MV-4-11 (cell line): ENCODE measurements around the gene APBA2.

Experiments used
- DNase-seq: peaks from one replicate; lab custom pipeline; 2025; lab: John Stamatoyannopoulos, UW

The APBA2 gene

GRCh38 chr15:29102911-29103823 lies 217.4 kb downstream of the APBA2 start:
- no peak for DNase-seq

GRCh38 chr15:29103824-29104565 lies 218.2 kb downstream of the APBA2 start:
- peak; percentile 35 for DNase-seq

- no peak for DNase-seq
These were observed 218.7 kb downstream of the APBA2 start for GRCh38 chr15:29104566-29104880.

- DNase-seq, result no peak
These were observed 219.5 kb downstream of the APBA2 start for GRCh38 chr15:29105151-29105854.

DNA sequence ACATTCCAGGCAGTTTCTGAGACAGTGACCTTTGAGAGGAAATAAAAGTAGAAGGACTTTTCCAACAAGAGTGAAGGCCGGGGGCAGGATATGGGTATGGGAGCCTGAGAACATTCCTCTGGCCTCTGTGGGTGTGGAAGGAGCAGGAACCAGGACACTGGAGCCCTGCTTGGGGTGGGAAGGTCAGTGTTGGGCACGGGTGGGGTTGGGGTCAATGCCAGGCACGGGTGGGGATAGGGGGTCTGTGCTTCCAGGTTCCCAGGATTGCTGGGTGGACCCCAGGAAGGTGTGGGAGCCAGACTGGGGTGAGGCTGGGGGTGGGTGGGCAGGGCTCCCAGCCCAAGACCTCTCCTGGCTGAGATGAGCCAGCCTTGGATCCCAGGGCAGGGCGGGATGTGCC lies 220.3 kb downstream of the APBA2 start:
- DNase-seq, result no peak

DNA sequence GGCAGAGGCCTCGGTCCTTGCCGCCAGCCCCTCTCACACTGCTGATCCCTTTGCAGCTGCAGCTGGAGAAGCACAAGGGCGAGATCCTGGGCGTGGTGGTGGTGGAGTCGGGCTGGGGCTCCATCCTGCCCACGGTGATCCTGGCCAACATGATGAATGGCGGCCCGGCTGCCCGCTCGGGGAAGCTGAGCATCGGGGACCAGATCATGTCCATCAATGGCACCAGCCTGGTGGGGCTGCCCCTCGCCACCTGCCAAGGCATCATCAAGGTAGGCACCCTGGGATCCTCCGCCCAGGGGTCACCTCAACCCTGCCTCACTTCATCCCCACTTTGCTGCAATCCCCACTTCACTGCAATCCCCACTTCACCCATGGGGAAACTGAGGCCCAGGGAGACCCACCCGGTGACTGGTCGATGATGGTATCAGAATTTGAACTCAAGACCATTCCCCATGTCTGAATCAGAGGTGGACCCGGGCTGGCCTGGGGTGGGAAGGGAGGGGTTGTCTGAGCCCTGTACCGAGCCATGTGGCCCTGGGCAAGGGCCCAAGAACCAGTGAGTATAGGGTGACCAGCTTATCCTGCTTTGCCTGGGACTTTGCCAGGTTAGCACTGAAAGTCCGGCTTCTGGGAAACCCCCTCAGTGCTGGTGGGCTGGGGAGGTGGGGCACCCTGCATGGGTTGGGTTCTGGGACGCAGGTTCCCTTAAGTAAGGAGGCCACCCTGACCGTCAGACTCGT lies 220.9 kb downstream of the APBA2 start:
- no peak for DNase-seq

DNA sequence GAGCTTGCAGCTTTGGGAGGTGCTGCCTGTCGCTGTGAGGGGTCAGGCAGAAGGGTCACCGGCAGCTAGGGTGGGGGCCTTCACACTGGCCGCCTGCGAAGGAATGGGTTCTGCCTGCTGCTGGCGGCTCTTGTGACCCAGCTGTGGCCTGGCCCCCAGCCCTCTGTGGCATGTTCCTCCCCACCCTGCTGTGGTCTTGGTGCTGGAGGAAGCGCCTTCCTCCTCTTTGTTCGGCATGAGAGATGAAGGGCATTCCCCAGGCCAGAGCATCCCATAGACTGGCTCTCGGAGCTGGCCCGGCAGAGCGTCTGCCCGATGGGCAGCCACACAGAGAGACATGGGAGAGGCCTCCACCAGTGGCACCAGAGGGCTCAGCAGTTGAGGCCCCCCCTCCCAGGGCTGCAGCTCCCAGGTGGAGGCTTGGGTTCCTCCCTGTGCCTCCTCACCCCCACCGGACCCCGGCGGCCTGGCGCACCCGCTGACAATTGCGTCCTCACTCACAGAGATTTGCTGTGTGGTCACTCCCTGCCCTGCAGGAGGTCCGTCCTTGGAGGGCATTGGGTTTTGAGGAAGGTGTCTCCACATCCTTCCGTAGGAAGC lies 221.6 kb downstream of the APBA2 start:
- no peak for DNase-seq

DNA sequence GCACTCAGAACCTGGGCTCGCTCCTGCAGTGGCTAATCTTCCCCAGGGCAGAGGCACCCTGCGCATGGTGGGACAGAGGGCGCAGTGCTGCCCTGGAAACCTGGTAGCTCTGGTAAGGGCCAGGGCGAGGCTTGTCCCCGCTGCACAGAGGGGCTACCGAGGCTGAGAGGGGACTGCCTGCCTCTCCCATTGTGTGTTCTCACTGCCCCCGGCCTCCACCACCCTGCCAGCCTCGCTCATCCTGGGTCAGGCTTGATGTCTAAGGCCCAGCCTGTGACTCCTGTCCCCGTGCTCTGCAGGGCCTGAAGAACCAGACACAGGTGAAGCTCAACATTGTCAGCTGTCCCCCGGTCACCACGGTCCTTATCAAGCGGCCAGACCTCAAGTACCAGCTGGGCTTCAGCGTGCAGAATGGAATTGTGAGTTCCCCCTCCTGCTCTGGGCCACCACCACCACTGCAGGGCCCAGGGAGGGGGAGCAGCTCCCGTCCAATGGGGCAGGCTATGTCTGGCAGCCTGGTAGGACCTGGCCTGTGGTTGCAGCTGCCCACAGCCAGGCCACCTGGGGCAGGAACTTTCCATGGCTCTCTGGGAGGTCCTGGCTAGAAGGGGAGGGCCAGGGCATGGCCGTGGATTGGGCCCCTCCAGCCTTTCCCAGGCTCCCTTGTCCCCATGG lies 222.3 kb downstream of the APBA2 start:
- no peak for DNase-seq

DNA sequence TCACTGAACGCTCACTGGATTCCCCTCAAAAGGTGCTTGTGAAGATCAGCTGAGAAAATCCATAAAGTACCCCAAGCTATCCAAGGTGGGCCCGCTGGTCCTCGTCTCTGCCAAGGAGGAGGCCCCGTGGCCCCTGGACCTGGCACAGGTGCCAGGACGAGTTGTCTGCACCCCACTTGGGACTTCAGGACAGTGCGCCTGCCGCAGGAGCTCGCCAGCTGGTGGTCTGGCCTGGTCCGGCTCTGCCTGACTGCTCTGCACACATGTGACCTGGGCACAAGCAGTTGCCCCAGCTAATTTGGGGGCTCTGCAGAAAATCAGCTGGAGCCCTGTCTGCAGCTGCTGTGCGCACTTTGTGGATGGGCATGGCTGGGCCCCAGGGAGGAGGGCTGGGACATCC lies 224.0 kb downstream of the APBA2 start:
- no peak for DNase-seq

DNA sequence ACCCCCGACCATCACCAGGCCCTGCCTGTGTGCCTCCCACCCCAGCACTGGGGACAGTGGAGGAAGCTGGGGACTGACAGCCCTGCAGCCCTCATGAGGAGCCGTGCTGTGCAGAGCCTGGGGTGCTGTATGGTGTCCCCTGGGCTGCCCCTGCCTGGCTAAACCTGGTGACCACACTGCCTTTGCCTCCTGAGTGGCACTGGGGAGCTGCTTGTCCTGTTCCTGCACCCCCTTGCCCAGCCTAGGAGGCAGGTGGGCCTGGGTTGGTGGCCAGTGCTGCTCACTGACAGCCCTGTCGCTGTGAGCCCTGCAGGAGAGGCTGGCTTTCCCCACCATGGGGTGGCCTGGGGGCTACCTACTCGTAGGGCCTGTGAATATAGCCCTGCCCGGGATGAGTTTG lies 224.4 kb downstream of the APBA2 start:
- DNase-seq, result no peak

DNA sequence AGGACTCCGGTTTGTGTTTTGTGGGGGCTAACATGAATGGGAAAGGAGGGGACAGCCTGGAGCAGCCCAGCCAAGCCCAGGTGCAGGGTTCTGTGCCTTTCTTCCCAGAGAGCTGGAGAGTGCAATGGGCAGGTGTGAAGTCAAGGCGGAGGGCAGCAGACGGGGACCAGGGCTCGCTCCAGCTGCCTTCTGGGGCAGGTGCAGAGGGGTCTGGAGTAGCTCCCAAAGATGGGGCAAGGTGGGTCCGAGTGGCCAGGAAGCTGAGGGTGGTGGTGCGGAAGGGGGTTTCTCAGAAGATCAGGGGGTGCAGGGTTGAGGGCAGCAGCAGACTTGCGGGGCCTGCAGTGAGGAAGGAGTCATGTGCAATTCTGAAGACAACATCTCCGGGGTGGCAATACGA lies 225.0 kb downstream of the APBA2 start:
- DNase-seq, result no peak

DNA sequence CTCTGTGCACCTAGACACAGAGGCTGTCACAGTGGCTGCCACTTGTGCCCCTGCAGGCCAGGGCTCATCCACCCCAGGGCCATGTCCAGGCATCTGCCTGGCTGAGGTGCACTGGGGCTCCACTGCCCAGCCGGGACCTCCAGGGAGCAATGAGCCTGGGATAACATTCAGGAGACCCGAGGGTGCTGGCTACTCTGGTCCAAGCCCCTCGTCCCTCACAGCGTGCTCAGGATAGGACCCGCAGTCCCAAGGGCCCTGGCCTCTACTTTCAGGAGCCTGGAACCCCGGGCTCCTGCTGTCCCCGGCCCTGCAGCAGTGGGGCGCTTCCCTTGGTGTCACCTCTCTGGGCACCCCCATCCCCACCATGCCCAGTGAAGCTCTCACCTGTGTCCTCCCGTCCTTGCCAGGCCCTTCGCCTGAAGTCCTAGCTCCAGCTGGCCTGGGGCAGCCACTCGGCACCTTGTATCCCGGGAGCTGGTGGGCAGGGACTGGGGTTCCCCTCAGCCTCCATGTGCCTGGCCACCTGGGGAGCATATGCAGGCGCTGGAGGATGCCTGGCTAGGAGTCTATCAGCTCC lies 226.0 kb downstream of the APBA2 start:
- no peak for DNase-seq

DNA sequence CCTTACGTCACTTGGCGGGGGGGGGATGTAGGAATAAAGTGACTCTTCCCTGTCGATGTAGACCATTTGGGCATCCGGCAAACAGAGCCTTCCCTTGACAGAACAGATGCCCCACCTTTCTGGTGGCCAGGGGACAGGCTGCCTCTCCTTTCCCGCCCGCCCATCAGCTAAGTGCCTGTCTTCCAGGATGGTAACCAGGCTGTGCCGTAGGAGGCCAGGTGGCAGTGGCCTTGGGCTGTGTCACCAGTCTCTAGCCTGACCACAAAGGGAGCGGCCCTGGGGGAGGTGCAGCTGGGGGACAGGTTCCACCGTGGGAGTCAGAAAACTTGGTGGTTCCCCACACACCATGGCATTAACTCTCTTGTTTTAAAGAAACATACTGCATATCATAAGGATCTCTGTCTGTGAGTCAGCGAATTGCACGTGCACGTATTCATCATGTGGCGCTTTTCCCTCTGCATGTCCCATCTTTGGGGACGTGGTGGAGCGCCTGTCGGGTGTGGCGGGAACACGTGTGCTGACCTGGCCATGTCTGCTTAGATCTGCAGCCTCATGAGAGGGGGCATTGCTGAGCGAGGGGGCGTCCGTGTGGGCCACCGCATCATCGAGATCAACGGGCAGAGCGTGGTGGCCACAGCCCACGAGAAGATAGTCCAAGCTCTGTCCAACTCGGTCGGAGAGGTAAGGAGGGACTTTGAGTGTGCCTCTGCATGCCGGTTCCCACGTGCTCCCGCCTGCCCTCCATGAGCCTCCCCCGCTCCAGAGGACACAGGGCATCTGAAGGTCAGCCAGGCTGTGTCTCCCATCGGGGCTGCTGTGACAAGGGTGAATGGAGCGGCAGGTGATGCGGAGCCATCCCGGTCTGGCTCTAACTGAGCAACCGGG lies 227.8 kb downstream of the APBA2 start:
- DNase-seq, result no peak

- no peak for DNase-seq
These were observed 228.7 kb downstream of the APBA2 start for GRCh38 chr15:29114221-29115092.

DNA sequence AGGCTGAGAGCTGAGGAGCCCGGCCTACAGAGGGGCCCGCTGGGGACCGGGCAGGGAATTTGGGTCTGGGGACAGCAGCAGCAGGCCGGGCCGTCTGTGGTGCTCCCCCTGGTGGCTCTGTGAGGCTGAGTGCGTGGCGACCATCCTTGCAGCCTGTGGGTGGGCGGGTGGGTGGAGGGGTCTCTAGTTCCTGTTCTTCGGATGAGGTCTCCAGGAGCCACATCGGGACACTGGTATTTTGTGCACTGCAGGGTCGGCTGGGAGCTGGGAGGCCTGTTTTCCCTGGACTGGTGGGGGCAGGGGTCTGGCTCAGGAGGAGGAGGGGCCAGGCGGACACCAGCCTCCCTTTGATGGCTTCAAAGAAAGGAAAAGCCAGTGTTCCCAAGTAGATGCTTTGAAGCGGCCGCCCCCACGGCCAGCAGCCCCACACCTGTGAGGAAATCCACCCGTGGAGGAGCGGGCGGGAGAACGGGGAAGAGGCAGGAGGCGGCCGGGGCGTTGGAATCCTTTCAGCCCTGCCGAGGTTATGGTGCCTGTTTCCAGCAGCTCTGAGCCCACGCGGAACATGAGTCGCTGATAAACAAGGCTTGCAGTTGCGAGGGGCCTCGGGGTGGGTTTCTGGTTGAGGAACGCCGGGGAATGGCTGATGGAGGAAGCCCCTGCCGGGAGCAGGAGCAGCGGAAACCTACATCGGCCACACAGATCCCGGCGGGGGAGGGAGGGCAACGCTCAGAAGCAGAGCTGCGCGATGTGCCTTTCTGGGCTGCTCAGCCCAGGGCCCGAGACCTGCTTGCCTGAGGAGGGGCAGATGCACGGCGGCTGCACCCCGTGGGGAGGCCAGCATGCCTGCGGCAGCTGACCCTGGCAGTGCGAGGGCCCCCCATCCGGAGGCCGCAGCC lies 229.6 kb downstream of the APBA2 start:
- DNase-seq, result no peak

GRCh38 chr15:29116970-29117700 lies 231.4 kb downstream of the APBA2 start:
- no peak for DNase-seq

GRCh38 chr15:29117778-29118177 lies 232.0 kb downstream of the APBA2 start:
- DNase-seq, result no peak
